ENCODE results near the gene RAB41.
"Not testable (repeated sequence)": the region's sequence is repeated elsewhere in the genome, so short reads cannot be mapped to it uniquely, and the experiment has no call there.

The RAB41 gene

DNA sequence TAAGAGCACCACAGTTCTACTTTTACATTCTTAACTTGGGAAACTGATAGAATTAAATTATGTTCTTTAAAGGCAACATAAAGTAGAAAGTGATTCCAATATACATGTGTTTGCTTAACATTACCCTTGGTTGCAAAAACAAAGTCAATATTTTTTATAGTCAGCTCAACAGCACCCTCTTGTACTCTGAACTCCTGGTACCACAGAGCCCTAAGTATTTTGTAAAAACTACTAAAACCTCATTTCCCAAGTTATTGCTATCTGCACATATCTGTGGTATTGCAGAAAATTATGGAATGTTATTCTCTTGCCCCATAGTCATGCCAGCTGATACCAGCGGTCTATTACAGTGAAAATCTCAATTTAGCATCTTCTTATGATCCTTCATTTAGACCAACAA, 10.8 kb downstream of the RAB41 start:
- DNase-seq, result no peak

DNA sequence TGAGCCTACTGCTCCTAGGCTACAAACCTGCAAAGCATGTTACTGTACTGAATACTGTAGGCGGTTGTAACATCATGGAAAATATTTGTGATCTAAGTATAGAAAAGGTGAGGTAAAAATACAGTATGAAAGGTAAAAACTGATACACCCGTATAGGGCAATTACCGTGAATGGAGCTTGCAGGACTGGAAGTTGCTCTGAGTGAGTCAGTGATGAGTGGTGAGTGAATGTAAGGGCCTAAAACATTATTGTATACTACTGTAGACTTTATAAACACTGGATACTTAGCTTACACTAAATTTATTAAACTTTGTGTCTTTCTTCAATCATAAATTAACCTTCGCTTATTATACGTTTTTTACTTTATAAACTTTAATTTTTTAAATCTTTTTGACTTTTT, 11.6 kb downstream of the RAB41 start:
- DNase-seq, result no peak

DNA sequence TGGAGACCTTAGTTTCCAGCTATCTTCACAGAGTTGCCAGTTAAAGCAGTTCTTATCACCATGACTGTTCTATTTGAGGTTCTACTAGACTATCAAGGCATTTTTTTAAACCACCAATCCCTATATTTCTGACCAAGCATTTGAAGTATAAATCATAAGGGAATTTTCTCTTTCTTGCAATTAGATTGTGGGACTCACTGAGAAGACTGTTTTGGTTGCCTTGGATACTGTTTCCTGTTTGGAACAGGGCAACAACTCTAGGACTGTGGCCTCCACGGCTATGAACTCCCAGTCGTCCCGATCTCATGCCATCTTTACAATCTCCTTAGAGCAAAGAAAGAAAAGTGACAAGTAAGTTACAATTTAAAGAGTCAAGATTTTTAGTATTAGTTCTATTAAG, 19.7 kb downstream of the RAB41 start:
- no peak for DNase-seq

DNA sequence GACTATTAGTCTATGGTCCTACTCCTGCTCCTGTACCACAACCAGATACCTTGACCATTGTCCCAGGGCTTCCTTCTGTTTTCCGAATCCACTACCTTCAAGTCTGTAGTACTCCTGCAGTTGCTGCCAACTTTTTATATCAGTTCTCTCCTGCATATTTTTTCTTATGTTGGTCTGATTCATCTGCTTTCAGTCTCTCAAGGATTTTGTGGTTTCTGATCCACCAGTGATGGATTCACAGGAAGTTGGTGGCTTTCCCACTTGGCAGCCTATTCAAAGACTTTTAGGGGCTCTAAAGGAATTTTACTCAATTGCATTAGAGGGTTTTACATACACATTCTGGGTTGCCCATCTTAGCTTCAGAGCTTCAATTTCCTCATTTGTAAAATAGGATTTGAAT, 31.5 kb downstream of the RAB41 start:
- no peak for DNase-seq

DNA sequence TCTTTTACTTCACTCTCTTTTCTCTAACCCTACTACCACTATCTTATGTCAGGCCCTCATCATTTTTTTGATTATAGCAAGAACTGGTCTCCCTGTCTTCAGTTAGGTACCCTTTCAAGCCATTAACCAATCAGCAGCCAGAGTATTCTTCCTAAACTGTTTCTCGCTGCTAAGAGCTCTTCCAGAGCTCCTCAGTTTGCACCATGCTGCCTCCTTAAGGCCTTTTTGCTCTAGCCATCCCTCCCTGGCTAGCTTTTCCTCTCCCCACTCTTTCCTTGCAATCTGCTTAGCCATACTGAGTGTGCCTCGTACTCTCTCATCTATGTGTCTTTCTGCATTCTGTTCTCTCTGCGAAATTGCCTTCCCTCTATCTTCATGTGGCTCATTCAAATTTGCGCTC, 40.8 kb downstream of the RAB41 start:
- DNase-seq, result no peak

DNA sequence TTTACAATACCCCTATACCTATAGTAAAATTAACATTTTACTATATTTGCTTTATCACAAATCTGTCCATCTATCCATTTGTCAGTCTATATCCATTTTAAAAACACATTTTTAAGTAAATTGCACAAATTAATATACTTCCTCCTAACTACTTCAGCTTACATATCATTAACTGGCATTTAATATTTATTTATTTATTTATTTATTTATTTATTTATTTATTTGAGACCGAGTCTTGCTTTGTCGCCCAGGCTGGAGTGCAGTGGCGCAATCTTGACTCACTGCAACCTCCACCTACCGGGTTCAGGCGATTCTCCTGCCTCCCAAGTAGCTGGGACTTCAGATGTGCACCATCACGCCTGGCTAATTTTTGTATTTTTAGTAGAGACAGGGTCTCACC, 41.7 kb downstream of the RAB41 start:
- not testable (repeated sequence) for DNase-seq

- no peak for DNase-seq
Measured at GRCh38 chrX:70324326-70324725, 42.4 kb downstream of the RAB41 start.

DNA sequence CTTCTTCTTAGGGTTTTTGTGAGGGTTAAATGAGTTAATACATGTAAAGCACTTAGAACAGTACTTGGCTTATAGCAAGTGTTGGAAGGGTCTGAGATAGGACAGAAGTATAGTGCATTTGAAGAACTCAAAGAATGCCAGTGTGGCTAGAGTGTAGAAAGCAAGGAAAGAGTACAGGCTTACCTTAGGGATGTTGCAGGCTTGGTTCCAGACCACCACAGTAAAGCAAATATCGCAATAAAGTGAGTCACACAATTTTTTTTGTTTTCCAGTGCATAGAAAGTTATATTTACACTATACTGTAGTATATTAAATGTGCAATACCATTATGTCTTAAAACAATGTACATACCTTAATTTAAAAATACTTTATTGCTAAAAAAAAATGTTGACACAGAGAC, 49.2 kb downstream of the RAB41 start:
- no peak for DNase-seq

GRCh38 chrX:70332600-70332999, 50.6 kb downstream of the RAB41 start:
- DNase-seq, result no peak
